Measurements from ENCODE around the gene PLK2. TPM values are rescaled to one million over a fixed set of nuclear protein-coding genes. Genes with fewer than 3 reads are reported as not detected.
A peak's percentile ranks its signal among the peaks of the same experiment; 100 is the strongest.

PLK2 gene
- total RNA-seq (2021; ENCODE audit: unreplicated experiment) (258 TPM), Bru-seq, nascent RNA (percentile 100 among the genes with signal in this experiment), BruChase-seq, experiment 1, labeled RNA remaining after a 2-hour chase (percentile 99 among the genes with signal in this experiment), BruChase-seq, experiment 2, labeled RNA remaining after a 6-hour chase (percentile 96 among the genes with signal in this experiment)
- 326 TPM for polyA plus RNA-seq (2012; ENCODE audit: insufficient read length)
- long read RNA-seq, transcript PLK2-201 (14 exons, 2,960 nt), result major isoform, 538 of 617 reads
- long read RNA-seq, partial matches to known transcripts, result 30 of 617 reads
- long read RNA-seq, other reads (novel, unspliced or antisense), result 43 of 617 reads

DNA sequence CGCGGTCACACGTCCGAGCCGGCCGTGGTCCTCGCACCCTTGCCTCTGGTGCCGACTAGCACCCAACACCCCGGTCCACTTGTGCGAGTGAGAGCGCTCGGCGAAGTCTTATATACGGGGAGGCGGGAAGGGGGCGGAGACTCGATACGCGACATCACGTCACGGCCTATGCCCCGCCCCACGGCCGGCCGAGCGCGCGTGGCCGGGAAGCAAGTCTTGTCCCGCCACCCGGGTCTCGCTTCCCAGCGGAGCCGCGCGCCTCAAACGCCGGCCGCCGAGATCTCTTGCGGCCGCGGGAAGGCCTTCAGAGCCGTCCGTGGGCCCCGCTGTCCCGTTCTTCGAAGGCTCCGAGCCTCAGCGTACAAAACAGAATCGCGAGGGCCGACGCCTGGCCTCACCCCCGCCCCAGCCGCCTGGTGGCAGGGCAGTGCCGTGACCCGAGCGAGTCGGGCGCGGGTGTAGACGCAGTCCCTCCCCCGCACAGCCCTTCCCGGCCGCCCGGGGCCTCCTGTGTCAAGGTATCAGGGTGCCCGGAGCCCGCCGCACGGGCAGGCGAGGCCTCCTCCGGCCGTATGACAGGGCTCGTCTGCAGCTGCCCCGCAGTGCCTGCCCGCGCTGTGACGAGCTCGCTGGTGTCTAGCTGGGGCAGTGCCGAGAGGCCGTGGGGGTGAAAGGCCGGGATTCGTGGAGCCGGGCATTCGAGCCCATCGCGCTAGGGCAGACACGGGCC, at the start of gene PLK2:
Gene PLK2 (minus strand): TSS at position 85 of the 730 bp plus-strand sequence. CDS start 127 bp downstream, outside the sequence.
- intact Hi-C loops (cut with micrococcal nuclease; ENCODE audit: unreplicated experiment), result loop anchor here (1.0 kb wide), 3 partner anchors 572 to 961 kb away; no protein-coding TSS in a partner anchor

DNA sequence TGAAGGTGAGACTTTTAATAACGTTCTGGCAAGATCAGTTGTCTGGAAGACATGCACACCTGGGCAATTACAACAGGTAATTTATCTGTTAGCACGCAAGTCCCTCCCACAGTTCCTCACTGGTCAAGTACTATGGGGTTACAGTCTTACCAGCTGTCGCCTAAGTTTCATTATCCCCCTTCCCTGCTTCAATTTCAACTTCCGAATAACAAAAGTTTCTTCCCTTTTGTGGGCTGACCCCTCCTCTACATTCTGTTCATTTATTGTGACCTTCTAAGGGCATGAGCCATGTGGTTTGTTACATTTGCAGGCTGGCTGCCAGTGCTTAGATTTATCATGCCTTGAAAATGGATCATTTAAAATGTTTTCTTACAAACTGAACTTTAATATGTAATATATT, 47.8 kb upstream of the PLK2 start:
- no peaks in the 10 kb centered on the region for H3K4me1 ChIP-seq (ENCODE audit: control insufficient read depth, insufficient read depth, low read length)
- TF ChIP-seq, protein P1, sequence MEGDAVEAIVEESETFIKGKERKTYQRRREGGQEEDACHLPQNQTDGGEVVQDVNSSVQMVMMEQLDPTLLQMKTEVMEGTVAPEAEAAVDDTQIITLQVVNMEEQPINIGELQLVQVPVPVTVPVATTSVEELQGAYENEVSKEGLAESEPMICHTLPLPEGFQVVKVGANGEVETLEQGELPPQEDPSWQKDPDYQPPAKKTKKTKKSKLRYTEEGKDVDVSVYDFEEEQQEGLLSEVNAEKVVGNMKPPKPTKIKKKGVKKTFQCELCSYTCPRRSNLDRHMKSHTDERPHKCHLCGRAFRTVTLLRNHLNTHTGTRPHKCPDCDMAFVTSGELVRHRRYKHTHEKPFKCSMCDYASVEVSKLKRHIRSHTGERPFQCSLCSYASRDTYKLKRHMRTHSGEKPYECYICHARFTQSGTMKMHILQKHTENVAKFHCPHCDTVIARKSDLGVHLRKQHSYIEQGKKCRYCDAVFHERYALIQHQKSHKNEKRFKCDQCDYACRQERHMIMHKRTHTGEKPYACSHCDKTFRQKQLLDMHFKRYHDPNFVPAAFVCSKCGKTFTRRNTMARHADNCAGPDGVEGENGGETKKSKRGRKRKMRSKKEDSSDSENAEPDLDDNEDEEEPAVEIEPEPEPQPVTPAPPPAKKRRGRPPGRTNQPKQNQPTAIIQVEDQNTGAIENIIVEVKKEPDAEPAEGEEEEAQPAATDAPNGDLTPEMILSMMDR (IDR thresholded peaks at IDR 0.05), result no peak
- H3K27me3 ChIP-seq (ENCODE audit: control insufficient read depth, insufficient read depth, low read length), result peaks cover 16% of the 10 kb centered on the region
- H3K27ac ChIP-seq (ENCODE audit: low read length), result no peak overlapping the region
- ChIA-PET CTCF (no interaction called here), POLR2A (no interaction called here)
- in situ Hi-C loops (cut with HindIII; ENCODE audit: low pct_unique_long_range_greater_than_20kb, low sequenced_read_pairs) (no loop called here), intact Hi-C loops (cut with micrococcal nuclease; ENCODE audit: unreplicated experiment) (no loop called here)
- no peak for DNase-seq (ENCODE audit: low read depth, low spot score)
- no peaks in the 10 kb centered on the region for H3K36me3 ChIP-seq (ENCODE audit: control insufficient read depth, insufficient read depth, low read length)
- ATAC-seq, result no peak
- no peak overlapping the region for H3K4me3 ChIP-seq (ENCODE audit: low read depth in 2 of 2, low read length in 2 of 2)
- BruUV-seq (replicated peaks), result no TSS peak
- H3K9me3 ChIP-seq (ENCODE audit: control insufficient read depth, insufficient read depth, low read depth, low read length), result no peaks in the 10 kb centered on the region

More for the DNA sequence above, at the start of gene PLK2:
- Histone ChIP-seq H3K4me3 (ENCODE audit: low read depth in 2 of 2, low read length in 2 of 2) (peak within 1 kb of the TSS; percentile 87 to 91), H3K9me3 (ENCODE audit: control insufficient read depth, insufficient read depth, low read depth, low read length) (no peaks in the 10 kb centered on the region), H3K27ac (ENCODE audit: low read length) (peak within 1 kb of the TSS; percentile 97), H3K27me3 (ENCODE audit: control insufficient read depth, insufficient read depth, low read length) (no peaks in the 10 kb centered on the region), H3K36me3 (ENCODE audit: control insufficient read depth, insufficient read depth, low read length) (peaks cover 38% of the 10 kb centered on the region), H3K4me1 (ENCODE audit: control insufficient read depth, insufficient read depth, low read length) (peaks cover 30% of the 10 kb centered on the region)
- in situ Hi-C loops (cut with HindIII; ENCODE audit: low pct_unique_long_range_greater_than_20kb, low sequenced_read_pairs), result loop anchor here (25.0 kb wide), 1 partner anchor 973 kb away; the partner anchor contains the start of gene ACTBL2
- CTCF ChIA-PET, result interaction anchor here (0.6 to 2.2 kb wide), 7 partner anchors 84 to 1179 kb away, joined by 3 to 10 read pairs (median 5); no protein-coding TSS in a partner anchor
- ATAC-seq (peak; percentile 85), DNase-seq (ENCODE audit: low read depth, low spot score) (peak; percentile 71)
- POLR2A ChIA-PET, result interaction anchor here (0.6 kb wide), 1 partner anchor 653 kb away, joined by 3 read pairs; no protein-coding TSS in a partner anchor
- BruUV-seq (replicated peaks), result no TSS peak
- TF ChIP-seq POLR2AphosphoS5 (IDR thresholded peaks at IDR 0.05; ENCODE audit: low read depth, low read length) (peak; percentile 100), SIN3A (IDR thresholded peaks at IDR 0.05; ENCODE audit: borderline replicate concordance, insufficient read depth, low read depth, low read length) (0 out of 2 replicates have a peak, but pooled peaks have one; percentile 63), TCF7L2 (IDR thresholded peaks at IDR 0.05; ENCODE audit: low read depth, low read length) (0 out of 2 replicates have a peak, but pooled peaks have one; percentile 22)
- TF ChIP-seq, protein P2, sequence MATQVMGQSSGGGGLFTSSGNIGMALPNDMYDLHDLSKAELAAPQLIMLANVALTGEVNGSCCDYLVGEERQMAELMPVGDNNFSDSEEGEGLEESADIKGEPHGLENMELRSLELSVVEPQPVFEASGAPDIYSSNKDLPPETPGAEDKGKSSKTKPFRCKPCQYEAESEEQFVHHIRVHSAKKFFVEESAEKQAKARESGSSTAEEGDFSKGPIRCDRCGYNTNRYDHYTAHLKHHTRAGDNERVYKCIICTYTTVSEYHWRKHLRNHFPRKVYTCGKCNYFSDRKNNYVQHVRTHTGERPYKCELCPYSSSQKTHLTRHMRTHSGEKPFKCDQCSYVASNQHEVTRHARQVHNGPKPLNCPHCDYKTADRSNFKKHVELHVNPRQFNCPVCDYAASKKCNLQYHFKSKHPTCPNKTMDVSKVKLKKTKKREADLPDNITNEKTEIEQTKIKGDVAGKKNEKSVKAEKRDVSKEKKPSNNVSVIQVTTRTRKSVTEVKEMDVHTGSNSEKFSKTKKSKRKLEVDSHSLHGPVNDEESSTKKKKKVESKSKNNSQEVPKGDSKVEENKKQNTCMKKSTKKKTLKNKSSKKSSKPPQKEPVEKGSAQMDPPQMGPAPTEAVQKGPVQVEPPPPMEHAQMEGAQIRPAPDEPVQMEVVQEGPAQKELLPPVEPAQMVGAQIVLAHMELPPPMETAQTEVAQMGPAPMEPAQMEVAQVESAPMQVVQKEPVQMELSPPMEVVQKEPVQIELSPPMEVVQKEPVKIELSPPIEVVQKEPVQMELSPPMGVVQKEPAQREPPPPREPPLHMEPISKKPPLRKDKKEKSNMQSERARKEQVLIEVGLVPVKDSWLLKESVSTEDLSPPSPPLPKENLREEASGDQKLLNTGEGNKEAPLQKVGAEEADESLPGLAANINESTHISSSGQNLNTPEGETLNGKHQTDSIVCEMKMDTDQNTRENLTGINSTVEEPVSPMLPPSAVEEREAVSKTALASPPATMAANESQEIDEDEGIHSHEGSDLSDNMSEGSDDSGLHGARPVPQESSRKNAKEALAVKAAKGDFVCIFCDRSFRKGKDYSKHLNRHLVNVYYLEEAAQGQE (IDR thresholded peaks at IDR 0.05; ENCODE audit: insufficient read depth in 1 of 2, low read depth in 2 of 2, low read length in 1 of 2), result peak; percentile 44 to 73; a peak in 2 of 4 replicates
- TF ChIP-seq, protein P1 (IDR thresholded peaks at IDR 0.05), result no peak

Data from Panc1 (cell line).